Transverse colon (tissue), 4 donors: ENCODE results near the gene GAS2L1. TPM values are rescaled to one million over a fixed set of nuclear protein-coding genes. Genes with fewer than 3 reads are reported as not detected.
A peak's percentile ranks its signal among the peaks of the same experiment; 100 is the strongest.

Source experiments
- DNase-seq: peaks from one replicate; pipeline ENCODE4 v3.0.0-alpha.2; 2019
- H3K27ac ChIP-seq, 4 donors: fragments of 200-600 bp; sonication (generic); 2 replicates each; pipeline ENCODE4 v1.5.1; 2016 to 2018; ENCODE audit warnings: inconsistent platforms in 4 of 4
- H3K27me3 ChIP-seq: fragments of 200-600 bp; sonication (generic); 2 replicates; pipeline ENCODE4 v1.5.1; 2017; ENCODE audit warnings: inconsistent platforms
- H3K36me3 ChIP-seq, 4 donors: fragments of 200-600 bp; sonication (generic); 2 replicates each; pipeline ENCODE4 v1.5.1; 2017 to 2019; ENCODE audit warnings: inconsistent platforms in 4 of 4
- H3K4me1 ChIP-seq, 4 donors: fragments of 200-600 bp; sonication (generic); 2 replicates each; pipeline ENCODE4 v1.5.1; 2017 to 2020; ENCODE audit warnings: inconsistent platforms in 4 of 4
- H3K4me3 ChIP-seq, 4 donors: fragments of 200-600 bp; sonication (generic); 1 replicate in 1 of 4; 2 replicates in 3 of 4; pipeline versions ENCODE4 v1.5.1 to v1.6.1; 2017 to 2019; ENCODE audit warnings: inconsistent platforms in 4 of 4
- H3K9me3 ChIP-seq, 2 donors: fragments of 200-600 bp; sonication (generic); 2 replicates each; pipeline ENCODE4 v1.5.1; 2017 to 2019; ENCODE audit warnings: inconsistent platforms in 2 of 2
- EP300 ChIP-seq: sonication (generic); formaldehyde crosslinking; IDR thresholded peaks from one replicate; pipeline ENCODE4 v1.6.1; 2017; ENCODE audit warnings: antibody characterized with exemption, low read depth
- POLR2A ChIP-seq: fragments of 450-650 bp; IDR thresholded peaks from one replicate; pipeline ENCODE4 v1.6.1; 2016; ENCODE audit warnings: antibody characterized with exemption, mild to moderate bottlenecking, moderate library complexity
- POLR2AphosphoS5 ChIP-seq, 3 donors: sonication (generic); formaldehyde crosslinking; IDR thresholded peaks; one replicate each; pipeline ENCODE4 v1.6.1; 2016; ENCODE audit warnings: antibody characterized with exemption in 3 of 3
- WGBS, 2 donors: methylation state at CpG; one replicate each; pipeline ENCODE4 v1.1.5; 2018; ENCODE audit warnings: low coverage in 1 of 2; 5-methylcytosine and 5-hydroxymethylcytosine counted together
- in situ Hi-C, 4 donors: fragments of 200-750 bp; cut with MboI; loops; one replicate each; pipeline versions ENCODE4 v1.15.0 to v1.15.1; 2017; ENCODE audit warnings: low sequenced_read_pairs in 3 of 4, low pct_ligation_motif_present in 1 of 4, low pct_unique_long_range_greater_than_20kb in 1 of 4
- intact Hi-C: fragments of 100-400 bp; cut with DNase I; formaldehyde crosslinking; loops from one replicate; pipeline ENCODE4 v1.15.1; 2023; ENCODE audit warnings: low total_unique reads
- total RNA-seq, 4 donors: library from RNA; depleted of rRNA; stranded (reverse); fragments of >200 nt; gene quantifications; one replicate each; pipeline ENCODE4 v1.1.0, GENCODE V29; 2016
- TF ChIP-seq, protein P1 (sequence below), 5 experiments: fragments of 200-600 bp in 3 of 5; fragments of 450-650 bp in 2 of 5; sonication (generic) in 3 of 5; IDR thresholded peaks; 1 replicate in 2 of 5; 2 replicates in 3 of 5; pipeline ENCODE4 v1.5.1; 2016 to 2017; ENCODE audit warnings: antibody characterized with exemption in 5 of 5, inconsistent platforms in 3 of 5, mild to moderate bottlenecking in 2 of 5, moderate library complexity in 1 of 5

GAS2L1 gene
- total RNA-seq, 4 donors from 2014 or later: 21.1 to 81.0 (median 43.6) TPM

DNA sequence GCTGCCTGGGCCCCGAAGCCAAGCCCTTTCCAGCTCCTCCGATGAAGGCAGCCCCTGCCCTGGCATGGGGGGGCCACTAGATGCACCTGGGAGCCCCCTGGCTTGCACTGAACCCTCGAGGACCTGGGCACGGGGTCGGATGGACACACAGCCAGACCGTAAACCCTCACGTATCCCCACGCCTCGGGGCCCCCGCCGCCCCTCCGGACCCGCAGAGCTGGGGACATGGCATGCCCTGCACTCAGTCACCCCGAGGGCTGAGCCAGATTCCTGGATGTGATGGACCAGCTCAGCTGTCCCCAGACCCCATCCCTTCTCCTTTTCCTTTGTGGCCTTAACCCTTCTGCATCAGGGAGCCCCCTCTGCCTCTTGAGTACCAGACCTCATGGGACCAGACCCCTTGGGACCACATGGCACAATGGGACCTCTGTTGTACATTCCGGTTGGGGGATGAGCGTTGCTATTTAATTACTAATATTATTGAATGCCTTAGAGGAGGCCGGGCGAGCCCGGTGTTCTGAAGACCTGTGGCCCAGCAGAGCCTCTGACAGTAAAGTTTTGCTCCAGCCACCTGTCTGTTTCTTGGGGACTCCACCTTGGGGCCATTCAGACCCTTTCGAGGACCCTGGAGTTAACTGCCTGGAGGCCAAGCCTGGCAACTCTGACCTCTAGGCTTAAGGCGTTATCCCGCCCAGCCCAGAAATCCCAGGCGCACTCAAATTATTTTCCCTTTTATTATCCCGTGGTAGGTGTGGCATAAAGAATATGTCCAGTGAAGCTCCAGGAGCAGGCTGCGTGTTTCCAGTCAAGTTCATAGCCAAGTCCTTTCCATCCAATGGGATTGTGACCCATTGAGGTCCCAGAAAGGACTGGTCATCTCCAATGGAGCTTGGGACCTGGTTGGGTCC is 6.0 kb downstream of the GAS2L1 start:
- intact Hi-C loops (no loop called here), in situ Hi-C loops (no loop called here)
- peaks cover 61 to 86% (median 74%) of the 10 kb centered on the region in 4 donors for H3K4me1 ChIP-seq
- TF ChIP-seq, protein P1, sequence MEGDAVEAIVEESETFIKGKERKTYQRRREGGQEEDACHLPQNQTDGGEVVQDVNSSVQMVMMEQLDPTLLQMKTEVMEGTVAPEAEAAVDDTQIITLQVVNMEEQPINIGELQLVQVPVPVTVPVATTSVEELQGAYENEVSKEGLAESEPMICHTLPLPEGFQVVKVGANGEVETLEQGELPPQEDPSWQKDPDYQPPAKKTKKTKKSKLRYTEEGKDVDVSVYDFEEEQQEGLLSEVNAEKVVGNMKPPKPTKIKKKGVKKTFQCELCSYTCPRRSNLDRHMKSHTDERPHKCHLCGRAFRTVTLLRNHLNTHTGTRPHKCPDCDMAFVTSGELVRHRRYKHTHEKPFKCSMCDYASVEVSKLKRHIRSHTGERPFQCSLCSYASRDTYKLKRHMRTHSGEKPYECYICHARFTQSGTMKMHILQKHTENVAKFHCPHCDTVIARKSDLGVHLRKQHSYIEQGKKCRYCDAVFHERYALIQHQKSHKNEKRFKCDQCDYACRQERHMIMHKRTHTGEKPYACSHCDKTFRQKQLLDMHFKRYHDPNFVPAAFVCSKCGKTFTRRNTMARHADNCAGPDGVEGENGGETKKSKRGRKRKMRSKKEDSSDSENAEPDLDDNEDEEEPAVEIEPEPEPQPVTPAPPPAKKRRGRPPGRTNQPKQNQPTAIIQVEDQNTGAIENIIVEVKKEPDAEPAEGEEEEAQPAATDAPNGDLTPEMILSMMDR (IDR thresholded peaks at IDR 0.05): no peak
- TF ChIP-seq EP300: no peak
- TF ChIP-seq POLR2AphosphoS5 (IDR thresholded peaks at IDR 0.05): no peak
- no peak for TF ChIP-seq POLR2A
- WGBS, 2 donors: 84% methylated on average over 25 of the region's 25 CpGs; no CpG with 5 or more reads in 1 of the 2 donors
- H3K27ac ChIP-seq: peak overlapping the region in 2 of 4 donors; percentile 85 to 96
- no peaks in the 10 kb centered on the region for H3K36me3 ChIP-seq
- no peak for DNase-seq
- H3K4me3 ChIP-seq: no peak overlapping the region
- H3K27me3 ChIP-seq: peaks cover 42% of the 10 kb centered on the region
- no peaks in the 10 kb centered on the region for H3K9me3 ChIP-seq

DNA sequence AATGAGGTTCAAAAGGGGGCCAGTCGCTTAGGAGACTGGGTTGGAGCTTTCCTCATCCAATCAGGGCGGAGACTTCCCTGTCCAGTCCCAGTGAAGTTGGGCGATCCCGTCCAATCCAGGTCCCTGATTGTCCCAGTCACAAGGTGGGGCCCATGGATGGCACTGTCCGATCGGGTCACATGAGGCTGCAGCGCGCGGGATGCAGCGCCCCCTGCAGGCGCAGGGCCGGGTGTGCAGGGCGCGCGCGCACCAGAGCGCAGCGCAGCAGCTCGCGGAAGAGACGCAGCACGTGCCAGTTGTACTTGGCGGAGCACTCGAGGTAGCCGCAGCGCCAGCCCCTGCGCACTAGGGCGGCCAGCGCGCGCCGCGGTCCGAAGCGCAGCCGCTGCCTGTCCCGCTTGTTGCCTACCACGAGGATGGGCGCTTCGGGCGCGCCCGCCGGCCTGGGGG is 6.7 kb downstream of the GAS2L1 start:
- Histone ChIP-seq H3K4me1 (peaks cover 54 to 79% (median 67%) of the 10 kb centered on the region in 4 donors), H3K36me3 (no peaks in the 10 kb centered on the region), H3K27ac (no peak overlapping the region), H3K9me3 (no peaks in the 10 kb centered on the region), H3K27me3 (peaks cover 42% of the 10 kb centered on the region), H3K4me3 (no peak overlapping the region)
- DNase-seq: peak; percentile 48
- in situ Hi-C loops (no loop called here), intact Hi-C loops (no loop called here)
- WGBS, 2 donors: 28% methylated on average over 12 of the region's 44 CpGs; no CpG with 5 or more reads in 1 of the 2 donors
- TF ChIP-seq POLR2A (no peak), EP300 (no peak), POLR2AphosphoS5 (IDR thresholded peaks at IDR 0.05) (peak in 1 of 3 donors; percentile 45)
- TF ChIP-seq, protein P1 (IDR thresholded peaks at IDR 0.05): peak; percentile 65 to 88 (median 79)

DNA sequence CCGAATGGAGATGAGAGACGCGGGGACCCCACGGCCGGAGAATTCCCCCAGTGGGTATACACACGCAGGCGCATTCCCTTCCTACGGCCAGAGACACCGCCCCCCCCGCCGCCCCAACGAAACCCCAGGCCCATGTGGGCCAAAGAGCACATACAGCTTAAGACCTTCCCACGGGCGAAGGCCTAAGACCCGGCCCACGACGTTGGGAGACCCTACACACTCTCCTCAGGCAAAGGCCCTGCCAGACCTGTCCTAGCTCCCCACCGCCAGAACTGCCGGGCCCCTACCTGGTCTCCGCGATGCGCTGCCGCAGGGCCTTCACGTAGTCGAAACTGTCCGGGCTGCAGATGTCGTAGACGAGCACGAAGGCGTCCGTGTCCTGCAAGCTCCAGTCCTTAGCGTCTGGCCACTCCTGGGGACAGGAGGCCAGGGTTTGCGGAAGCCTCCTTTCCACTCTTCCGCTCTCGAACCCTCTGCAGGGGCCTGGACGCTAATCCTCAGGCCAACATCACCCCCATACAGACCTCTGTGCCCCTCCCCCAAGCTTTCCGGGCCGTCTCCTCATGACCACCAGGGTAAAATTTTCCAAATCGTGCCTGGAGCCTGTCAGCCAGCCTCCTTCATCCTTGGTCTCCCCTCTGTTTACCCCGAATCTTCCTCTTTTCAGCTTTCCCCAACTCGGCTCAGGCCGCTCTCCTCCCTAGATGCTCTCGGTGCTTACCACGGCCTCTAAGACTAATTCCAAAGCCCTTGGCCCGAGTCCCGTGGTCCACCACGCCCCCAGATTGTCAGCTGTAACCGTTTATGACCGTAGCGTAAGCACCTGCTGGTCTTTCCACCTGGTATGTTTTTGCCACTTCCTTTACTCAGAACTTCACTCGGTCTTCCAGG is 7.4 kb downstream of the GAS2L1 start:
- DNase-seq: peak; percentile 83
- WGBS, 2 donors: 2 to 19% methylated on average over 9 to 44 of the region's 51 CpGs

More for the DNA sequence above, 7.4 kb downstream of the GAS2L1 start:
- Histone ChIP-seq H3K4me3 (no peak overlapping the region), H3K27ac (no peak overlapping the region), H3K27me3 (peaks cover 42% of the 10 kb centered on the region), H3K9me3 (no peaks in the 10 kb centered on the region), H3K4me1 (peaks cover 48 to 72% (median 61%) of the 10 kb centered on the region in 4 donors), H3K36me3 (no peaks in the 10 kb centered on the region)
- TF ChIP-seq EP300: no peak
- TF ChIP-seq, protein P1 (IDR thresholded peaks at IDR 0.05): no peak
- no peak for TF ChIP-seq POLR2A
- TF ChIP-seq POLR2AphosphoS5 (IDR thresholded peaks at IDR 0.05): peak in 1 of 3 donors; percentile 40
- intact Hi-C loops: no loop called here
- in situ Hi-C loops: no loop called here
